Activated T-cell treated with anti-CD3 and anti-CD28 coated beads, Interleukin-2, amount 50 U/mL, for 1 hour (primary cell): ENCODE results near the gene CTDSP2.
"Not testable (repeated sequence)": the region's sequence is repeated elsewhere in the genome, so short reads cannot be mapped to it uniquely, and the experiment has no call there.

ENCODE experiments used
- DNase-seq: peaks from one replicate; pipeline ENCODE4 v3.0.0-alpha.2; 2020

CTDSP2 gene

GRCh38 chr12:57852200-57852599, 5.7 kb upstream of the CTDSP2 start:
- no peak for DNase-seq

- no peak for DNase-seq
These were observed 5.0 kb upstream of the CTDSP2 start for GRCh38 chr12:57851552-57851951.

- no peak for DNase-seq
These were observed 4.4 kb upstream of the CTDSP2 start for GRCh38 chr12:57850854-57851430.

DNA sequence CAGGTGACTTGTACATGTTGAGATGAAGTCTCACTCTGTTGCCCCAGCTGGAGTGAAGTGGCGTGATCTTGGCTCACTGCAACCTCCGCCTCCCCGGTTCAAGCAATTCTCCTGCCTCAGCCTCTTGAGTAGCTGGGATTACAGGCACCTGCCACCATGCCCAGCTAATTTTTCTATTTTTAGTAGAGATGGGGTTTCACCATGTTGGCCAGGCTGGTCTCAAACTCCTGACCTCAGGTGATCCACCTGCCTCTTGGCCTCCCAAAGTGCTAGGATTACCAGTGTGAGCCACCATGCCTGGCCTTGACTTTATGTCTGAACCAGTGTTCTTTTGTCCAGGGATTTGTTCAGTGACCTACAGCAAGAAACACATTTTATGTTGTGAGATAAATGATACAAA, 2.9 kb upstream of the CTDSP2 start:
- not testable (repeated sequence) for DNase-seq

DNA sequence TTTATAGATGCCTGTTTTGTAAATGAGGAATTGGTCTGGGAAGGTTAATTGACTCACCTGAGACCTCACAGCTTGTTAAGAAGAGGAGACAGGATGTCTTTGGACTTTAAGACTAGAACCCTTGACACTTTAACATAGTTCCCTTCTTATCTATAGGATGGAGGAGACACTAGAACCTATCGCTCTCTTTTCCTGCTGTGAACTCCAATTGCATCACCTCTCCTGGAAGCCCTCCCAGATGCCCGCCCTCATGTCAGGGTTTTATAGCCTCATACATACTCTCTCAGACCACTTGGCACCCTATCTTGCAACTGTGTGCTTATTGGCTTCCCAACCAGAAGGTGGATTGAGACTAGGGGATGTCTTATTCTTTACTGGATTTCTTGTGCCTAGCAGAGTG, 2.5 kb upstream of the CTDSP2 start:
- DNase-seq: no peak

DNA sequence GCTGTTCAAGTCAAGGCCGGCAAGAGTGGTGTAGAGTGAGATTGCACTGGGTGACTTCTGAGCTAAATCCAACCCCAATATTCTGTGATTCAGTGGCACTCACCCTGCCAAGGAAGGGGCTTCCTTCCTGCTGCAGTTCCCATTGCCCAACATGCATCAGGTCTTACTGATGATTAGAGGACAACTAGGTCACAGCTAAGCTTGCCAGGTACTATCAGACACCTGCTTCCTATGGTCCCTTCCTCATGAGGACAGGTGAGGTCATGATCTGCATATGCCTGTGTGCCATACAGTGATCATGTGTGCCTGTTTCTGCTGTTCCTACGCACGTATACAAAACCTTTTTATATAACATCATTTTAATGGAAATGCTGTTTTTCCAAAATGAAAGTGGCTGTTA, 1.7 kb upstream of the CTDSP2 start:
- no peak for DNase-seq

DNA sequence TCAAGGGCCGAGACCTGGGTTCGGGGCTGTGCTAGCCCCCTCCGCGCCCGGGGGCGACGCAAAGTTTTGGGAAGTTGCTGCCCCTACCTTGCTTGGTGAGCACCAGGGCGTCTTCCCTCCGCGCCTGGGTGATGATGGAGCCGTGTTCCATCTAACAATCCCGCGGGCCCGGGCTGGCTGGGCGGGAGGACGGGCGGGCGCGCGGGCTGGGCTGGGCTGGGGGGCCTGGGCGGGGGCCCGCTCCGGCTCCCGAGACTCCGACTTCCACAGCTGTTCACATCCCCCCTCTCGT, 298 bp downstream of the CTDSP2 start:
- DNase-seq: no peak

DNA sequence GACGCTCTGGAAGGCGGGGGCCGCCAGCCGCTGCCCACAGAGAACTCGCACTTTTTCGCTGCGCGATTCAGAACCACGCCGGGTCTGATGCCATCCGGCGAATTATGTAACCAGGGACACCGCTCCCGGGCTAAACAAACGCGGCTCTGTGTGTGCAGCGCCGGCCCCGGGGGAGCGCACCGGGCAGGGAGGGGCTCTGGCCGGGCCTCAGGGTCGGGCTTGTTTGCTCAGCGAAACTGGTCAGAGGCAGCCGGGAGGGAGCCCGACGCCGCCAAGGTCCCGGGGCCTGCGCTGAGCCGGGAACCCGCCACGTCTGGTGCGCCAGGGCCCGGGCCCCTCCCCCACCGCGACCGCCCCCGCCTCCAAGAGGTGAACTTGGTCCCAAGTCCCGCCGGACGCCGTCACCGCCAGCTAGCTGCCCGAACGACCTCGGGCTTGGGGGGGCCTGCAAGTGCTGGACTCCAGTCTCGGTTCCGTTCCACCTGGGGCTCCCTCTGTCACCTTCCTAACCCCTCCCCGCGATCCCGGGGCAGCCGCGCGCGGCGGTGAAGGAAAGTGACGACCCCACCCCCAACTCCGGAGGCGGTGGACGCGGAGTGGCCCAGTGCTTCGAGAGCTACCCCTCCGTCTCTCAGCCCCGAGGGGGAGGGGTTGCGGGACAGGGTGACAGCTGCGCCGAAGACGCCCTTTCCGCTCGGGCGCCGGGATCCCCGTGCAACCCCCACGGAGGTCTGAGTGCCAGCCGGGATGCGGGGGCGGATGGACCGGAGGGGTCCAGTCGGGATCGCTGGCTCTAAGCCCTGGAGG, 848 bp downstream of the CTDSP2 start:
- DNase-seq: peak; percentile 66

DNA sequence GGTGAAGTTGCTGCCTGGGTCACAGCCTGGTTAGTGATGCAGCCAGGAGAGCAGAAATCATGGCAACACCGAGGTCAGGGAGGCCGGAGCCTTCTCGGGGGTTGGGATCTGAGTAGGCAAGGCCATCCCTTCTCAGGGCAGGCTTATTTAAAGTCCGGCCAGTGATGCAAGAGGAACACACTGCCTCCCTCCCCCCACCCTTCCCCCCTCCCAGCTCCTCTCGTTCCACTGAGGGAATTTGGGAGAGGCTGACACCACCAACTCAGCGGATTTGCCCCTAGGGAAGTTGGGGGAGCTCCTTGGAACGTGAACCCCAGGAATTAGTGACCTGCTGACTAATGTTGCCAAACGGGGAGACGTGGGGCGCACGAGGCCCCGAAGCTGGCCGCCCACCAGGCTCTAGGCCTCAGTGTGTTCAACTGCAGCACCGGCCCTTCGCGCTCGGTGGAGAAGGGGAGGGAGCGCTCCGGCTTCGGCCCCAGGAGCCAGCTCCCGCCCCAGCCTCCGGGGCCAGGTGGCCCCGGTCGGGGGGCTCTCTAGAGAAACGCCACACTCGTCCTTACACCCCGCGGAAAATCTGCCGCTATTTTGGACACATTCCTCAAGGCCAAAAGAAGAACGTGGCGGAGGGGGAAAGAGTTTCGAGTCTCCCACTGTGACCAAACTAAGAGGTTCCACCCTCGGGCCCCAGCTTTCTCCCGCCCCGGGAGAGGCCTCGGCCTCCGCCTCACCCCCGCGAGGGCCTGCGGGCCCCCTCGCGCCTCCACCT, 1.6 kb downstream of the CTDSP2 start:
- DNase-seq: peak; percentile 44

DNA sequence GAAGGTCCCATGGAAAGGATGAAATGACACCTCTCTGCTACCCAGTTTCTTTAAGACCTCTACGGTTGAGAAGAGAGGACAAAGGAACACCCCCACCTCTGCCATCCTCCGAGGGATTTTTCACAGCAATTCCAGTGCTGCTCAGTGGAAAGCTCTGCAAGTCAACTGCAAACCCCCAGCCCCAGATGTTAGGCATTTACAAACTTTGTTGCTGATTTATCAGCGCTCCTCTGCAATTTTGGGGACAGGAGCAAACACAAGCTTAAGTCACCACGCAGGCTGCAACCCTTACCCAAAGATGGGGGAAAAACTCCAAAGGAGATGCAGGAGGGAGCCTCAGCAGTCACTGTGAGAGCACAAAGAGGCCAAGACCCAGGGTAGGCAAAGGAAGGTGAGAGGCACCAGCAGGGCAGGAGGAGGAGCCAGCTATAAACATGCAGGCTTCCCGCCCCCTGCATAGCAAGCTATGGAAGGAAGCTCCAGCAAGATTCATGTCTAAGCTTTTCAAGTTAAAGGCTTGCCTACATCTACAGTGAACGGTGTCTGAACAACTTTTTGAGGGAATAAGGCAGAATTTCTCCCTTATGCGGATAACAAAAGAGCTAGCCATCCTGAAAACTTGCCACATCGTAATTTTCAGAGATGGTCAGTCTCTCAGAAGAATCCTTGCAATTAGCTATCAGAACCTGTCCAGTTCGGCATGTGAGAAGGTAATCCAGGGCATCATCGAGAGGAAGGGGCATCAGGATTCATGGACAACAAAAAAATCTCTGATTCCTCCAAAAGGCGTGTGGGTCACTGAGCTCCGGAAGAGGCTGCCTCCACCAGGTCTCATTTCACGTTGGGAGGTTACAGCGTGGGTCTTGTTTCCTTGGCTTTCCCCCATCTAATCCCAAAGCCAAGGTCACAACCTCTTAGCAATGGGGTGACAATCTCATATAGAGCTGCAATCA, 3.9 kb downstream of the CTDSP2 start:
- no peak for DNase-seq

DNA sequence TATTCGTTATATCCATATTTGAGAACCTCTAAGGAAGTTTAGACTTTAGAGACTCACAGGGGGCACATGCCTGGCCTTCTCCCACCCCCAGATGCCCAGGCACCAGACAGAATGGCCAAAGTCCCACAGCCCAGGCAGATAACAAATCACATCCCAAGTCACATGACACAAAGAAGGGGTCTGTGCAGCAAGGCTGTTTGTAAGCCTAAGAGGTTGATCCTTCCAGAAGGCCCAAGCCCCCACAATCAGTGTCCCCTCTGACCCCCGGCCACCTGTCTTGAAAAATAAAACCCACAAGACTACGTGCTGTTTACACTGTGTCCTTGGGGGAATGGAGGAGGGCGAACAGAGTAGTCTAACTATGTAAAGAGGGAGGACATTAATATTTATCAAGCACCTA, 5.1 kb downstream of the CTDSP2 start:
- no peak for DNase-seq

DNA sequence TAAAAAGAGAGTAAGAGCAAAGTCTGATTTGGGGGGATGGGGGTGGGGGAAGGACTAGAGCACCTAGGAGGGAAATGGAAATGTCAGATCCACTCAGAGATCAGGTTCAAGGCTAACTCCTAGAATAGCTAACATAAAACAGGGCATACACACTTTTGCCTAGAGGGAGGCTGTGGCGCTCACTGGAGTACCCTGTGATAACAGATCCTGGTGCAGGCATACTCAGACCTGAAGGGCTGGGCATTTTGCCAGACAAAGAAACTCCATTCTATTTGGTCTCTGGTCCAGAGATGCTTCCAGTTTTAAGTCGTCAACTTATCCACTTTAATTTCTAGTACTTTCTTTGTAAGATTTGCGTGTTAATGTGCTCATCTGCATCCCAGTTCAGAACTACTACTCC, 5.8 kb downstream of the CTDSP2 start:
- no peak for DNase-seq

- no peak for DNase-seq
These were observed 6.5 kb downstream of the CTDSP2 start for GRCh38 chr12:57839996-57840395.

- DNase-seq: no peak
These were observed 7.8 kb downstream of the CTDSP2 start for GRCh38 chr12:57838594-57839302.

GRCh38 chr12:57837864-57838562, 8.5 kb downstream of the CTDSP2 start:
- DNase-seq: peak; percentile 40

DNA sequence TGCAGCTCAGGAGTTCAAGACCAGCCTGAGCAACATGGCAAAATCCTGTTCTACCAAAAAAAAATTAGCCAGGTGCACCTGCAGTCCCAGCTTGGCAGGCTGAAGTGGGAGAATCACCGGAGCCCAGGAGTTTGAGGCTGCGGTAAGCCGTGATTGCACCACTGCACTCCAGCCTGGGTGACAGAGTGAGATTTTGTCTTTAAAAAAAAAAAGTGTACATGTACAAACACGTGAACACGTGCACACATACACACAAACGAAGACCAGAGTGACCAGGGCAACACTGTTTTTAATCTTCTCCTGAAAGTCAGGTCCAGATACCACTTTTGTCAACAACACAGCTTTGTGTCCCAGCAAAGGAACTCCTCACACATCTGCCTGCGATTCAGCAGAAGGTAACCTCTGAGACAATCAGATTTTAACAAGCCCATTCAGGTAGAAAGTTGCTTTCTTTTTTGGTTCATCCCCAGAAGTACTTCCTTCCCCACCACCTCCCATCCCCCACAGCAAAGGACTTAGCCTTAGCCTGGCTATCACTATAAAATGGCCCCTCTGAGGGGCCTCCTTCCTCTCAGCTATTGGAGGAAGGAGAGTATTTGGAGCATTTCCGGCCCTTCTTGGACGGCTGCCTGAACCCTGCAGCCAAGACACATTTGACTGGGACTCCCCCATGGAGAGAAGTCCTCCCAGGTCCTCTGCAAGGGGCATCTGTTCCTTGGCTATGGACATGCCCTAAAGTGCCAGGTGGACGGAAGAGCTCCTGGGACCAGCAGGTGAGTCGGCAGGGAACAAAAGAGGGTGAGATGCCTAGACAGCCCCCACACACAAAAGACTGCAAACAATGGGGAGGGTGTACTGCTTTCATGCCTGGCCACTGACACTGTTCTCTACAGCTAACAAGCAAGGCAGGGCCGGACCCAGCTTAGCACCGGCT, 9.8 kb downstream of the CTDSP2 start:
- DNase-seq: no peak

GRCh38 chr12:57835366-57836288, 10.9 kb downstream of the CTDSP2 start:
- no peak for DNase-seq

- no peak for DNase-seq
These were observed 12.2 kb downstream of the CTDSP2 start for GRCh38 chr12:57834086-57834876.

- no peak for DNase-seq
These were observed 12.9 kb downstream of the CTDSP2 start for GRCh38 chr12:57833672-57834071.
